SJCRH30 (cell line): ENCODE data around the gene HEMK1. TPM values are rescaled to one million over a fixed set of nuclear protein-coding genes. Genes with fewer than 3 reads are reported as not detected.

Experiments
- DNase-seq, 2 experiments: peaks; one replicate each; pipeline ENCODE4 v3.0.0-alpha.2; 2015 to 2020
- H3K27ac ChIP-seq: fragments of 250-450 bp; sonication (Bioruptor Pico); 2 replicates; pipeline ENCODE4 v1.5.1; 2020; ENCODE audit warnings: mild to moderate bottlenecking, moderate library complexity
- H3K27me3 ChIP-seq: fragments of 250-450 bp; sonication (Bioruptor Pico); 2 replicates; pipeline ENCODE4 v1.5.1; 2020; ENCODE audit warnings: mild to moderate bottlenecking, moderate library complexity
- H3K36me3 ChIP-seq: fragments of 250-450 bp; sonication (Bioruptor Pico); 2 replicates; pipeline ENCODE4 v1.5.1; 2020; ENCODE audit warnings: mild to moderate bottlenecking, moderate library complexity
- H3K4me1 ChIP-seq: fragments of 250-450 bp; sonication (Bioruptor Pico); 2 replicates; pipeline ENCODE4 v1.5.1; 2020; ENCODE audit warnings: mild to moderate bottlenecking, moderate library complexity
- H3K4me3 ChIP-seq: fragments of 250-450 bp; sonication (Bioruptor Pico); 2 replicates; pipeline ENCODE4 v1.5.1; 2020; ENCODE audit warnings: mild to moderate bottlenecking, moderate library complexity
- H3K9me3 ChIP-seq: fragments of 250-450 bp; sonication (Bioruptor Pico); replicated peaks from 2 replicates; pipeline ENCODE4 v1.5.1; 2020; ENCODE audit warnings: mild to moderate bottlenecking, moderate library complexity
- total RNA-seq: library from RNA; depleted of rRNA; stranded (reverse); fragments of >200 nt; shearing (Covaris generic); gene quantifications from 2 replicates; pipeline ENCODE4 v1.2.3, GENCODE V29; 2014; rRNA removed

Gene HEMK1
- total RNA-seq, 1 experiment from 2014 or later = 6.2 TPM

DNA sequence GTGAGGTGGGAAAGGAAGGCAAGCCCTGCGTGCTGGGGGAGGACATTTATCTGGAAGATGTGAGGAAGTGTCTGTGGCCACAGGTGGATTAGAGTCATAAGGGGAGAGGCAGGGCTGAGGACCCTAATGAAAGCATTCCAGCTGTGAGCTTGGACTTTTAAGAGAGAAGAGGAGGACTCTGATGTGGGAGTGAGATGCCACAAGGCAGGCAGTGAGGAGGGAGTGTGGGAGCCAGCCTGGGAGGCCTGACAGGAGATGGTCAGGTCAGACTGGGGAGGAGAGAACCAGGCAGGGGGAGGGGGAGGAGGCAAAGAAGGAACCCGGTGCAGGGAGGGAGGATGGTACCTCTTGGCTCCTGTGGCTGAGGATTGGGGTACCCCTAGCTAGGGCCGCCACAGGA, 68.6 kb downstream of the HEMK1 start:
- Histone ChIP-seq H3K27ac (no peak overlapping the region), H3K9me3 (no peaks in the 10 kb centered on the region), H3K4me3 (no peak overlapping the region), H3K36me3 (no peaks in the 10 kb centered on the region), H3K27me3 (no peaks in the 10 kb centered on the region), H3K4me1 (no peaks in the 10 kb centered on the region; the same call in 1 of the 2 replicates)
- no peak for DNase-seq

DNA sequence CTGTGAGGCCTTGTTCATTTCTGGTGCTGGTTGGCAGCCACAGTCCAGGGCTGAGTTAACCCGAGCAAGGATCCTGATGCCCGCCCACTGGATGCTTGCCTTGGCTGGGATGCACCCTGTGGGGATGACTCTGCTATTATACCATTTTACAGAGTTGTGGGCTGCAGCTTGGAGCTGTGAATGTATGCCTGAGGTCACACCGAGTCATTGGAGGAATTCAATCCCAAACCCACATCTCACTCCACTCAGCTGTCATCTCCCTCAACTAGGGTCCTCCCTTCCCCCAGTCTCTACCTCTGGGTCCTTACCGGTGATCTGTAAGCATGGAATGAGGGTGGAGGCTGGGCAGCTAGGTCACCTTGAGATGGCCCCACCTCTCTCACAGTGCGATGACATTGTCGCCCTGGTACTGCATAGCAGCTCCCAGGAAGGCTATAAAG, 69.8 kb downstream of the HEMK1 start:
- Histone ChIP-seq H3K27me3 (no peaks in the 10 kb centered on the region), H3K36me3 (no peaks in the 10 kb centered on the region), H3K9me3 (no peaks in the 10 kb centered on the region), H3K27ac (no peak overlapping the region), H3K4me3 (no peak overlapping the region), H3K4me1 (no peaks in the 10 kb centered on the region; the same call in 1 of the 2 replicates)
- peak in 1 of 2 experiments; percentile 9 for DNase-seq

DNA sequence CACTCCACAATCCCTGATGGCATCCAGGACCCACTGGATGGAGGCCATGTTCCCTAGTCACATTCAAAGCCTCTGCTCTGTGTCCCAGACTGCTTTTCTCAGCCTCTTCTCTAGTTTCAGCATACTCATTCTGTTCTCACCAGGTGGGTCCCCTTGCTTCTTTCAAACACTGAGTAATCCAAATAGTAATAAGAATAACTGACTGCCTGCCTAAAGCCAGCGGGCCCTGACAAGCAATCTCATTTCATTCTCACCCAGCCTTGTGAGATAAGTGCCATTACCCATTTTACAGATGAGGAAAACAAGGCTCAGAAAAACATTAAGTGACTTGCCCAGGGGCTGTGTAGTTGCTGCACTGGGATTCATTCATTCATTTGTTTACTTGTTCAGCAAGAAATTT, 73.1 kb downstream of the HEMK1 start:
- H3K9me3 ChIP-seq = no peaks in the 10 kb centered on the region
- no peak overlapping the region for H3K27ac ChIP-seq
- DNase-seq = no peak
- H3K27me3 ChIP-seq = no peaks in the 10 kb centered on the region
- no peak overlapping the region for H3K4me3 ChIP-seq
- no peaks in the 10 kb centered on the region; the same call in 1 of the 2 replicates for H3K4me1 ChIP-seq
- H3K36me3 ChIP-seq = no peaks in the 10 kb centered on the region

DNA sequence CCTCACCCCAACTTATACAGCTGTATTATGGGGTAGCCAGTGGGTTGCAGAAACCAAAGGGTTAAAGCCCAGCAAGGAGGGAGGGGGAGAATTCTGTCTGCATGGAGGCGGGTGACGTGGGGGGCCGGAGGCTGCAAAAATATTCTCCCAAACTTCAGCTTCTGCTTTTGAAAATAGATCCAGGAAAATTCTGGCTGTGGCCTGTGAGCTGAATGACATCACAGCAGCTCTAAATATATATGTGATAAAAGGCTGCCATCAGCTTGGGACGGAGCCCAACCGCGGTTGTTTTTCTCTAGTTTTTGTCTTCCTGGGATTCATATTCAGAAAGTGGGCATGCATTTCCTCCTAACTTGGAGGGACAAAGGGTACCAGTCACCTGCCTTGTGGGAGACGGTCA, 75.2 kb downstream of the HEMK1 start:
- Histone ChIP-seq H3K27ac (no peak overlapping the region), H3K4me1 (no peaks in the 10 kb centered on the region), H3K9me3 (no peaks in the 10 kb centered on the region), H3K4me3 (no peak overlapping the region), H3K36me3 (no peaks in the 10 kb centered on the region), H3K27me3 (no peaks in the 10 kb centered on the region)
- no peak for DNase-seq

DNA sequence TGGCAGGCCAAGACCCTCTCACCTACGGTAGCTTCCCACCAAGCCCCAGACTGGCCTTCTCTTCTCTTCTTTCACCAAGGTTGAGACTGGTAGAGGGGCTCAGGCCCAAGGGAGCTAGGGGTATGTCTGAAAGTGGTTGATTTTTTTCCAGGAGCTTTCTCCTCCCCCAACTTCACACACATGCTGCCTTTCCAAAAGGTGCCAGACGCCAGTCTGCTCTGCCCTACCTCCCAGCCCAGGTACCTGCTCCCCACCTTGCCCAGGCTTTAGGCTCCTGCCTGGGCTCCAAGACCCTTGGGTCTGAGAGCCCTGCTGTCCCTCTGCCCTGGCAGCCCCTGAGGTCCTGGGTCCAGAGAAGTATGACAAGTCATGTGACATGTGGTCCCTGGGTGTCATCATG, 76.1 kb downstream of the HEMK1 start:
- Histone ChIP-seq H3K36me3 (no peaks in the 10 kb centered on the region), H3K4me1 (no peaks in the 10 kb centered on the region), H3K27me3 (no peaks in the 10 kb centered on the region), H3K9me3 (no peaks in the 10 kb centered on the region), H3K27ac (no peak overlapping the region), H3K4me3 (no peak overlapping the region)
- DNase-seq = no peak

Other genes starting within 250 kb of the HEMK1 start
- gene HYAL2, start 246.8 kb upstream of the HEMK1 start, total RNA-seq = 41.7 and 47.2 TPM in 2 replicates
- gene TUSC2, start 241.3 kb upstream of the HEMK1 start, total RNA-seq = 21.2 and 26.4 TPM in 2 replicates
- 11.7 and 12.7 TPM in 2 replicates for gene RASSF1, start 228.7 kb upstream of the HEMK1 start, total RNA-seq
- 0.73 and 0.99 TPM in 2 replicates for gene ZMYND10, start 223.8 kb upstream of the HEMK1 start, total RNA-seq
- 14.0 and 14.4 TPM in 2 replicates for gene NPRL2, start 218.7 kb upstream of the HEMK1 start, total RNA-seq
- gene CYB561D2, start 218.7 kb upstream of the HEMK1 start, total RNA-seq = 6.5 and 8.9 TPM in 2 replicates
- 27.2 and 28.2 TPM in 2 replicates for gene TMEM115, start 210.0 kb upstream of the HEMK1 start, total RNA-seq
- not detected in 2 replicates for gene CACNA2D2, start 65.9 kb upstream of the HEMK1 start, total RNA-seq
- gene C3orf18, start 1.8 kb upstream of the HEMK1 start, total RNA-seq = 1.1 and 2.4 TPM in 2 replicates
- 8.4 and 8.6 TPM in 2 replicates for gene CISH, start 42.3 kb downstream of the HEMK1 start, total RNA-seq
- 24.1 and 24.2 TPM in 2 replicates for gene MAPKAPK3, start 47.6 kb downstream of the HEMK1 start, total RNA-seq
- gene DOCK3, start 105.4 kb downstream of the HEMK1 start, total RNA-seq = 0.08 TPM in 2 replicates